Measurements from ENCODE around the gene MYL6. TPM values are rescaled to one million over a fixed set of nuclear protein-coding genes. Genes with fewer than 3 reads are reported as not detected.
A peak's percentile ranks its signal among the peaks of the same experiment; 100 is the strongest.

Gene MYL6
- total RNA-seq, 1 donor from 2014 or later = 1,476 TPM

DNA sequence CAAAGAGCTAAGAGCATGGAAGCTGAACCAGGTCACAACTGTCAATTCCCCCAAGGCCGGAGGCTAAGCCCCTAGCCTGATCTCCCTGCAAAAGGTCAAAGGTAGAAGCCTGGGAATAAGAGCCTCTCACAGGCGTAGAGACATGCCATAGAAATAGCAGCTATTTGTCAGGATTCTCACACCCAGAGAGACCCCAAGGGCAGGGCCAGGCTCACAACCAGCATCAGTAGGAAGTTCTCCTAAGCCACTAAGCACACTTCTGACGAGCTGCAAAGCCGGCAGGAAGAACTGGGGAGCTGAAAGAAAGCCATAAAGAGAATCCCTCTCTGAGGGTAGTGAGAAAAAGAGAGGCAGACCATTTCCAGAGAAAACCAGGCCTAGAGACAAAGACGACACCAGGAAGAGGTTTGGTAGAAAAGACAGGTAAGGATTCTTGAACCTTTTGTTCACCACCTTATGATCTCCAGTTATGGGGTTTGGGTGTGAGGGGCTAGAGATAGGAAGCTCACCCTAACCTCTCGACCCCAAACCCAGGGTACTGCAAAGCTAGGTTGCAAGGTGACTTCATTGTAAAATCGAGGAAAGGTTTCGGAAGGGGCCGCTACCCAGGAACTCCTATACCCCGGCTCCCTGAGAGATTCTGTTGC is 30.1 kb downstream of the MYL6 start:
- TF ChIP-seq, protein P1, sequence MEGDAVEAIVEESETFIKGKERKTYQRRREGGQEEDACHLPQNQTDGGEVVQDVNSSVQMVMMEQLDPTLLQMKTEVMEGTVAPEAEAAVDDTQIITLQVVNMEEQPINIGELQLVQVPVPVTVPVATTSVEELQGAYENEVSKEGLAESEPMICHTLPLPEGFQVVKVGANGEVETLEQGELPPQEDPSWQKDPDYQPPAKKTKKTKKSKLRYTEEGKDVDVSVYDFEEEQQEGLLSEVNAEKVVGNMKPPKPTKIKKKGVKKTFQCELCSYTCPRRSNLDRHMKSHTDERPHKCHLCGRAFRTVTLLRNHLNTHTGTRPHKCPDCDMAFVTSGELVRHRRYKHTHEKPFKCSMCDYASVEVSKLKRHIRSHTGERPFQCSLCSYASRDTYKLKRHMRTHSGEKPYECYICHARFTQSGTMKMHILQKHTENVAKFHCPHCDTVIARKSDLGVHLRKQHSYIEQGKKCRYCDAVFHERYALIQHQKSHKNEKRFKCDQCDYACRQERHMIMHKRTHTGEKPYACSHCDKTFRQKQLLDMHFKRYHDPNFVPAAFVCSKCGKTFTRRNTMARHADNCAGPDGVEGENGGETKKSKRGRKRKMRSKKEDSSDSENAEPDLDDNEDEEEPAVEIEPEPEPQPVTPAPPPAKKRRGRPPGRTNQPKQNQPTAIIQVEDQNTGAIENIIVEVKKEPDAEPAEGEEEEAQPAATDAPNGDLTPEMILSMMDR (IDR thresholded peaks at IDR 0.05) = no peak
- intact Hi-C loops (cut with DNase I) = loop anchor here (2.0 kb wide), 2 partner anchors 29 to 71 kb away; partner anchors contain the start of genes ANKRD52 and MYL6

DNA sequence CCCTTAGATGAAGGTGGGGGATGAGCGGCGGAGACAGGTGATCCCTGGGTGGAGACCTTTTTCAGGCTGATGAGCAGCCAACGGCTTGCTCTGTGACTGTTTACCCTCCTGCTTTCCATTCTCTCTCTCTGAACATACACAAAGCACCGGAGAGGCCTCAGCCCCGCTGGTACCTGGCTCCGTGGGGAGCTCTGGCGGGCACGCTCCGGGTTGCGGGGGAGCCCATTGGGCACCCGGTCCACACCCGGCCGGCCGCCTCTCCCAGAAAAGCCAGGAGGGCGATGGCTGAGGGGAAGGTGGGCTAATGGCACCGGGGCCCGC is 30.6 kb downstream of the MYL6 start:
- peaks cover 3 to 6% of the 10 kb centered on the region in 2 donors for H3K4me1 ChIP-seq
- intact Hi-C loops (cut with DNase I) = loop anchor here (1.0 to 2.0 kb wide), 5 partner anchors 30 to 70 kb away; partner anchors contain the start of genes ANKRD52, MYL6 and NABP2
- no peaks in the 10 kb centered on the region for H3K27me3 ChIP-seq
- H3K4me3 ChIP-seq = peak overlapping the region; percentile 68 to 91
- TF ChIP-seq, protein P1 (IDR thresholded peaks at IDR 0.05) = no peak
- H3K27ac ChIP-seq = peak overlapping the region; percentile 85 to 97
- no peaks in the 10 kb centered on the region for H3K9me3 ChIP-seq
- H3K36me3 ChIP-seq = peaks cover 22 to 29% of the 10 kb centered on the region in 2 donors
- DNase-seq (ENCODE audit: low spot score in 2 of 2) = peak in 1 of 2 donors; percentile 69

More for the DNA sequence above, 30.1 kb downstream of the MYL6 start:
- no peaks in the 10 kb centered on the region for H3K9me3 ChIP-seq
- peak overlapping the region; percentile 68 to 91 for H3K4me3 ChIP-seq
- no peaks in the 10 kb centered on the region for H3K27me3 ChIP-seq
- DNase-seq (ENCODE audit: low spot score in 2 of 2) = no peak
- peak overlapping the region; percentile 85 to 97 for H3K27ac ChIP-seq
- peaks cover 3 to 6% of the 10 kb centered on the region in 2 donors for H3K4me1 ChIP-seq
- peaks cover 26 to 34% of the 10 kb centered on the region in 2 donors for H3K36me3 ChIP-seq

DNA sequence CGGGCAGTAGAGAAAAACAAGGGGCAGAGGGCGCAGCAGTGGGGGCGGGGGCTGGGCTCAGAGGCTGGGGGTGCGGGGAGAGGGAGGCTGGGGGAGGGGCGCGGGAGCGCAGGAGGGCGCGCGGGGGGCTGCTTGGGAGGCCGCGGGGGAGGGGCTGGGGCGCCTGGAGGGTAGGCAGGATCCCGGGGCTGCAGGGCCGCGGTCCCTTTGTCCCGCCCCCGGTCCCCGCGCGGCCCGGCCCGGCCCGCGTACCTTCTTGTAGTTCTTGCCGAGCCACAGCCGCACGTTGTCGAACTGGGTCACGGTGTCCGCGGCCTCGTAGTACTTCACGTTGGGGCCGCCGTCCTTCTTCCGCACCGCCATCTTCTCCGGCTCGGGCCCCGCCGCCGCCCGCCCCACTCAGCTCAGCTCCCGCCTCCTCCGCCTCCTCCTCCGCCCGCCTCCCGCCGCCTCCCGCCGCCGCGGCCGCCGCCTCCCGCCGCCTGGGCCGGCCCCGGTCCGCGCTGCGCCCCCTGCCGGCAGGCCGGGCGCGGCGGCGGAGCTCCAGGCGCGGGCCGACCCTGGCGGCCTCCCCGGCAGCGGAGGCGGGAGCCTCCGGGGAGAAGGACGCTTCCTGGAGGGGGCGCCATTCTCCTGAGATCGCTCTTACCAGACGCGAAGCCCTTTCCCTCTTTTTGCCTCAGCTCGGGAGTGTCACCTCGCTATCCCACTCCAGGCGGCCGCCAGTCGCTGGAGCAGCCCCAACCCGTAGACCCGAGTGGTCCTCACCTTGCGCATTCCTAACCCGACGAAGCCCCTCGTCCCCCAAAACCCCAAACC is 31.1 kb downstream of the MYL6 start, which contains the start of gene SMARCC2:
Gene SMARCC2 (minus strand): TSS at position 385 of the 819 bp plus-strand sequence. CDS start 22 bp downstream, at position 363.
- Histone ChIP-seq H3K4me3 (peak within 1 kb of the TSS; percentile 68 to 91), H3K27me3 (no peaks in the 10 kb centered on the region), H3K36me3 (peaks cover 16 to 23% of the 10 kb centered on the region in 2 donors), H3K9me3 (no peaks in the 10 kb centered on the region), H3K27ac (peak within 1 kb of the TSS; percentile 92 to 97), H3K4me1 (peaks cover 3 to 6% of the 10 kb centered on the region in 2 donors)
- TF ChIP-seq, protein P1 (IDR thresholded peaks at IDR 0.05) = peak; percentile 68 to 94 (median 70)
- DNase-seq (ENCODE audit: low spot score in 2 of 2) = peak; percentile 39 to 94
- intact Hi-C loops (cut with DNase I) = loop anchor here (1.0 to 2.0 kb wide), 5 partner anchors 31 to 70 kb away; partner anchors contain the start of genes ANKRD52, MYL6 and NABP2

DNA sequence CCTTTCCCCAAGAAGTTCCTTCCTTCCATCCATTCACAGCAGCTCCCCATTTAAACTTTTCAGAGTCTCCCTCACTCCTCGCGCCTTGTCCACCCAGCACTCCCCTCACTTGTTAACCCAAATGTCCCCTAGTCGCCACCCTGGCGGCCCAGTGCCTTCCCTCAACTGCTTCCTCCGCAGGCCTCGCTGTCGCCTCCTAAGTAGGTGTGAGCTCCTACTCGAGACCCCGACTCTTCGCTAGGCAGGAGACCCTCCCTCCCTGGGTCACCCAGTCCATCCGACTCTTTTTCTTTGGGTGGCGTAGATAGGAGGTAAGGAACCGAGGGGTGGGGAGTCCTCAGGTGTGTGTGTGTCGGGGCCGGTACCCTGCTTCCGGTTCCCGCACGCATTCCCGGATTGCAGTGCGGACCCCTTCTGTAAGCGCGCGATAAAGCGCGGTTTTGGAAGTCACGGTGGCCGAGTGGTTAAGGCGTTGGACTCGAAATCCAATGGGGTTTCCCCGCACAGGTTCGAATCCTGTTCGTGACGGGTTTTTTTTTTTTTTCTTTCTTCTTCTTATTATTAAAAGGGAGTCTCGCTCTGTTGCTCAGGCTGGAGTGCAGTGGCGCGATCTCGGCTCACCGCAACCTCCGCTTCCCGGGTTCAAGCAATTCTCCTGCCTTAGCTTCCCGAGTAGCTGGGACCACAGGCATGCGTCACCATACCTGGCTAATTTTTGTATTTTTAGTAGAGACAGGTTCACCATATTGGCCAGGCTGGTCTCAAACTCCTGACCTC is 31.9 kb downstream of the MYL6 start:
- peak; percentile 43 to 89 for DNase-seq (ENCODE audit: low spot score in 2 of 2)
- H3K27me3 ChIP-seq = no peaks in the 10 kb centered on the region
- intact Hi-C loops (cut with DNase I) = loop anchor here (1.0 to 10.0 kb wide), 6 partner anchors 31 to 275 kb away; partner anchors contain the start of genes ANKRD52, MYL6, NABP2 and SPRYD4

More for the DNA sequence above, 31.9 kb downstream of the MYL6 start:
- H3K27ac ChIP-seq = peak overlapping the region; percentile 92 to 97
- peaks cover 9 to 15% of the 10 kb centered on the region in 2 donors for H3K36me3 ChIP-seq
- H3K9me3 ChIP-seq = no peaks in the 10 kb centered on the region
- peak overlapping the region; percentile 61 to 91 for H3K4me3 ChIP-seq
- H3K4me1 ChIP-seq = peaks cover 3 to 6% of the 10 kb centered on the region in 2 donors
- TF ChIP-seq, protein P1 (IDR thresholded peaks at IDR 0.05) = no peak

Data from ascending aorta (tissue), 2 donors.